NCI-H187 treated with DMSO at 0.1 percent for 48 hours (cell line): Measurements from ENCODE around the gene RAB6D.
"Not testable (repeated sequence)": the region's sequence is repeated elsewhere in the genome, so short reads cannot be mapped to it uniquely, and the experiment has no call there.

Experiments used
- DNase-seq: peaks from one replicate; lab custom pipeline; 2025; lab: John Stamatoyannopoulos, UW

Gene RAB6D

DNA sequence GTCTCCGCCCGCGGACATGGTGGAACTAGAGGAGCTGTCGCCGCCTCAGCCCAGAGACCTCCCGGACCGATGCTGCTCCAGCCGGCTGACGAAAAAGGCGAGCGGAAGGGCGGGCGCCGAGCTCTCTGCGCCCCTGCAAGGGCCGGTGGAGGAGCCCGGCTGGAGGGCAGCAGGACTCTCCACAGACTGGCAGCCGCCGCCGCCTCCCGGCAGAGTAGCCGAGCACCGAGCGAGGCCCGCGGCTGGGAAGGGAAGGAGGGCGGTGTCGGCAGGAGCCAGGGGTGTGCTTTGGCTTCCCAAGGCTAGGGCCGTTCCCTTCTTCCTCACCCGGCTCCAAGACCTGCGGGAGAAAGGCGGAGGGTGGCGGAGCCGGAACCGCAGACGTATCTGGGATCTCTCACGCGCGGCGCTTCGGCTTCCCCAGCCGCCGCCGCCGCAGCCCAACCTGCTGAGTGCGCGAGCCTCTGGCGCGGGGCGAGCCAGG, at the start of gene RAB6D:
Gene RAB6D, minus strand, starts transcription at position 466 of the 484 bp plus-strand sequence. Its CDS starts 448 bp downstream, at position 18.
- DNase-seq: not testable (repeated sequence)

- no peak for DNase-seq
Measured at GRCh38 chr2:131413148-131413747, 49.3 kb upstream of the RAB6D start.

- DNase-seq: no peak
Measured at GRCh38 chr2:131410173-131410572, 46.2 kb upstream of the RAB6D start.

DNA sequence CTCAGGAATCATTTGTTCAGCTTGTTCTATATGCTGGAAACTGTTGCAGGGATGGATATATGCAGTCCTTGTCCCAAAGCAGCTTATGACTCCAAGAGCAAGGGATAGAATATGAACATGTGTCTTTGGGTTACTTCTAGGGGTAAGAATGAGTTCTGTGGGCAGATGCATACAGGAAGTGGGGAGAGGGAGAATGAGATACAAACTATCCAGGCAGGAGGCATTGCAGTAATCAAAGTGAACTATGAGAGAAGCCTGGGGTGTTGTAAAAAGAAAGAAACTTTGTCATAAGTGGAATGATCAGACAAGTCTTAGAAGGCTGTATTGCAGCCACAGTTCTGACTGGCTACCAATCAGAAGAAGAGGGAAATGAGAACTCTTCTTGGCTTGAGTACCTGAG, 44.8 kb upstream of the RAB6D start:
- DNase-seq: no peak

DNA sequence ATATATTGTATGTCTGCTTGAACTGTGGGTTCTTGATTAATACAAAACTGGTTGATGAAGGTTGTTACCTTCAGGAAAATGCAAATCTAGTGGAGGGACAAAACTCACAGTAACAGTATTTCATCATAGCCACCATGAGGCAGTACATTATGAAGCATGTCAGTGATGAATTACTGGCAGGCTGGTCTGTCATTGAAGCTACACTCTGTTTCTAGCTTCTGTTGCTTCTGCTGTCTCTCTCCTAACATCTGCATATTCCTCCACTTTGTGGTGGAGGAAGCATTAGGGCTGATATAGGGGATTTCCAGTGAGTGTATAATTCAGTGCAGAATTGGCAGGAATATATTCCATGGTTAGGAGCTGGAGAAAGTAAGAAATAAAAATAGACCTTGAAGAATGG, 44.2 kb upstream of the RAB6D start:
- no peak for DNase-seq

- no peak for DNase-seq
Measured at GRCh38 chr2:131404753-131405152, 40.8 kb upstream of the RAB6D start.

GRCh38 chr2:131402320-131403039, 38.5 kb upstream of the RAB6D start:
- DNase-seq: no peak

GRCh38 chr2:131400849-131401248, 36.9 kb upstream of the RAB6D start:
- DNase-seq: no peak

DNA sequence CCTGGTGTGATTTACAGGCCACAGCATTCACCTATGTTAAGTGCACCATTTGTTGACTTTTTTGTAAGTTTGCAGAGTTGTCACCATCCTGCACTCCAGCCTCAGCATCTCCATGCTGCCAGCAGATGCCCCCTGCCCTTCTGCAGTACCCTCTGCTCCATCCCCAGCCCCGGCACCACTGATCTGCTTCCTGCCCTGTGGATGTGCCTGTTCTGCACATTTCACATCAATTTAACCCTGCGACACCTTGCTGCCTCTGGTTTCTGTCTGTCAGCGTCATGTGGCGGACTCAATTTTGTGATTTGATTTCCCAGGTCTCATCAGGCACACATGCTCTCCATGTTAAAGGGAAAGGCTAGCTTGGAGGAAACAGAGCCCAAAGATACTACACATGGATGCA, 36.5 kb upstream of the RAB6D start:
- not testable (repeated sequence) for DNase-seq

- not testable (repeated sequence) for DNase-seq
Measured at GRCh38 chr2:131396209-131396608, 32.2 kb upstream of the RAB6D start.

GRCh38 chr2:131395024-131395645, 31.2 kb upstream of the RAB6D start:
- not testable (repeated sequence) for DNase-seq

DNA sequence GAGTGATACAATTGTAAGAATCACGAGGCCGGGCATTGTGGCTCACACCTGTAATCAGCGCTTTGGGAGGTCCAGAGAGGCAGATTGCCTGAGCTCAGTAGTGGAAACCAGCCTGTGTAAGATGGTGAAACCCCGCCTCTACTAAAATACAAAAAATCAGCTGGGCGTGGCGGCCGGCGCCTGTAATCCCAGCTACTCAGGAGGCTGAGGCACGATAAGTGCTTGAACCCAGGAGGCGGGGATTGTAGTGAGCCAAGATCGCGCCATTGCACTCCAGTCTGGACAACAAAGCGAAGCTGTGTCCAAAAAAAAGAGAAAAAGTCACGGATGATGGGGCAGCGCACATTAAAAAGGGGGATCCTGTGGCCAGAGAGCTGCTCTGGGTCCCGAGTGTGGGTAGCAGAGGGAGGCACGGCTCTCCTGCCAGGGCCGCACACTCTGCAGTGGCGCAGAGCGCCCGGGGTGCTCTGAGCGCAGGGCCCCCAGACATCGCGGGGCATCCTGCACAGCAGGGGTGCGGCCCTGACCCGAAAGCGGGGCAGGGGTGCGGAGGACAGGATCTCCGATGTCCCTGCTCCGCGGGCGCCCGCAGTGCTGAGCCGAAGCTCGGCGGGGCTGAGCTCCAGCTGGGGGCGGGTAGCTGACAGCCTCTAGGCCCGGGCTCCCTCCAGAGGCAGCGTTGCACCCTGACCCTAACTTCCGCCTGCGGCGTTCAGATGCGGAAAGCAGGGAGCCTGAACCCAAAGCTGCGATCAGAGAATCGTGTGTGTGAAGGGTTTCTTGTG, 30.4 kb upstream of the RAB6D start:
- DNase-seq: no peak

DNA sequence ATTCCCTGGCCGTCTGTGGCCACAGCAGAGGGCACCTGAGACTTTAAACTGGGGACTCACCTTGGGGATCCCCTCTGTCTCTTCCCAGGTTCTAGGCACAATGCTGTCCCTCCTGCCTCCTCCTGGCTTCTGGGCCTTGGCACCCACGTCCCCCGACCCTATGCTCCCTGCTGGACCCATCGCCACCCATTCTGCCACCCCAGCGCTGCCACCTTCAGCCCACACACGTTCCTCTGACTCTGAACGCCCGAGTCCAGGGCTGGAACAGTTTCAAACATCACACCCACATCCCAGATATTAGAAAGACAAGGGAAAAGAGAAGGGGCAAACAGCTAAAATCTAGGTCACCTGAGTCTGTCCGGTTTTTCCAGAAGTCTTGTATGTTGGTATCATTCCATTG, 28.0 kb upstream of the RAB6D start:
- DNase-seq: not testable (repeated sequence)

DNA sequence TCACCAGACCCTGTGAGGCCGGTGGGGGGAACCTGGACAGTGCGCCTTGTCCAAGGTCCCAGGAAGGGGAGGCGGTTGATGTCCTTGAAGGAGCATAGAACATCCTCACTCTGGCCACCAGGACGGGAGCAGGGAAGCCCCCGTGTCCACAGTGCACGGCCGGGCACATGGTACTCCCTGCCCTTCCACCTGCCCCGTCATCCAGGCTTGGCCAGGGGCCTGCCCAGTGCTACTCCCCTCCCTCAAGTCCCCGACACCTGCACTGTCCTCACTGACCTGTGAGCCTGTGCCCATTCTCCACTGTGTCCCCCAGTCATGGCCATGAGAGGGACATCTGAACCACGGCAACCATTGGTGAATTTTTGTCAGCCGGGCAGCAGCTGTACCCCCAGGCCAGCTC, 27.5 kb upstream of the RAB6D start:
- not testable (repeated sequence) for DNase-seq

- DNase-seq: not testable (repeated sequence)
Measured at GRCh38 chr2:131390495-131391130, 26.6 kb upstream of the RAB6D start.

- DNase-seq: no peak
Measured at GRCh38 chr2:131389657-131390056, 25.7 kb upstream of the RAB6D start.

DNA sequence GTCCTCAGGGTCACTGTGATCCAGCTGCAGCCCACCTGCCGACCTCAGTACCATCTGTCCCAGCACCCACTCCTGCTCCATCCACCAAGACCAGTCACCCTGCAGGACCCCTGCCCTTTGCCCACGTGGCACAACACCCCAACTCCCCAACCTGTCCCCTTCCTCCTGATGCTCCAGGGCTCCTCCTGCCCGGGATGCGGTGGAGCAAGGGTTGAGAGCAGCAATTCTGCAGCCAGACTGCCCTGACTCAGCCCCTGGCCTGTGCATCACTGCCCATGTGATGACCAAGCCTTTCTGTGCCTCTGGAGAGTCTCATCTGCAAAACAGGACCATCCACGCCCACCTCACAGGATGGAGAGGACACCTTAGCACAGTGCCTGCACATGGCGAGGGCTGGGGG, 24.9 kb upstream of the RAB6D start:
- not testable (repeated sequence) for DNase-seq

DNA sequence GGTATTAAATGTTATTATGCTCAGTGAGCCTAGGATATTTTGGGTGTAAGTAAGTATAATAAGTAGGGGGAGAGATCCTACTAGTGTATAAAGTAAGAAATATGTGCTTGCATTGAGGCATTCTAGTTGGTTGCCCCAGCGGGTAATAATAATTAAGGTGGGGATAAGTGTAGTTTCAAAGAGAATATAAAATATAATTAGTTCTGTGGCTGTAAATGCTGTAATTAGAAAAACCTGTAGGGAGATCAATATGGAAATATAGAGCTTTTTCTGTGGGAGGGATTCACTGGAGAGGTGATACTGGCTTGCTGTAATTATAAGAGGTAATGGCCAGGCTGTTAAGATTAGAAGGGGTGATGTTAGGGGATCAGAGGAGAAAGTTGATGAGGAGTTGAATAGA, 9.1 kb upstream of the RAB6D start:
- not testable (repeated sequence) for DNase-seq

GRCh38 chr2:131369954-131370353, 6.0 kb upstream of the RAB6D start:
- no peak for DNase-seq

- DNase-seq: not testable (repeated sequence)
Measured at GRCh38 chr2:131368493-131369066, 4.6 kb upstream of the RAB6D start.

- no peak for DNase-seq
Measured at GRCh38 chr2:131367352-131367751, 3.4 kb upstream of the RAB6D start.
